K562 (cell line): ENCODE measurements around the gene DHPS.

Experiments
- ATF3 ChIP-seq, 2 experiments: fragments of 450-650 bp in 1 of 2; sonication (generic) in 1 of 2; formaldehyde crosslinking in 1 of 2; IDR thresholded peaks in 1 of 2; conservative IDR thresholded peaks in 1 of 2; 2 replicates each; pipeline versions ENCODE4 v1.6.1 to v1.8.1; 2016 to 2023; ENCODE audit warnings: mild to moderate bottlenecking in 2 of 2, moderate library complexity in 2 of 2, inconsistent platforms in 1 of 2, missing genetic modification reagents in 1 of 2
- CTCF ChIP-seq, 3 experiments: IDR thresholded peaks in 2 of 3; conservative IDR thresholded peaks in 1 of 3; 2 replicates each; pipeline ENCODE4 v1.5.1; 2011 to 2012; ENCODE audit warnings: low read length in 3 of 3, mild to moderate bottlenecking in 3 of 3, control low read depth in 2 of 3, improper control_type of control experiment in 1 of 3, inconsistent platforms in 1 of 3, low read depth in 1 of 3, mixed read lengths in 1 of 3, moderate library complexity in 1 of 3; ENCODE audit not compliant: insufficient read depth in 2 of 3
- DMBX1 ChIP-seq: fragments of 250-450 bp; sonication (Bioruptor Pico); IDR thresholded peaks from 2 replicates; pipeline ENCODE4 v1.8.0; 2022; ENCODE audit warnings: inconsistent platforms, mild to moderate bottlenecking, moderate library complexity, borderline replicate concordance
- E2F6 ChIP-seq, 2 experiments: IDR thresholded peaks; 2 replicates each; pipeline ENCODE4 v1.6.1; 2011; ENCODE audit warnings: borderline replicate concordance in 1 of 2, control low read depth in 1 of 2, low read depth in 1 of 2, low read length in 1 of 2, mild to moderate bottlenecking in 1 of 2, mixed read lengths in 1 of 2, moderate library complexity in 1 of 2; ENCODE audit not compliant: insufficient read depth in 1 of 2, insufficient read length in 1 of 2, poor library complexity in 1 of 2, severe bottlenecking in 1 of 2; ENCODE audit errors: extremely low read depth in 1 of 2
- EP300 ChIP-seq: IDR thresholded peaks from 2 replicates; pipeline ENCODE4 v1.6.1; 2012; ENCODE audit warnings: low read length, improper control_type of control experiment
- EZH2 ChIP-seq: IDR thresholded peaks from 2 replicates; pipeline ENCODE4 v1.6.1; 2012; ENCODE audit warnings: low read depth, mild to moderate bottlenecking, inconsistent platforms, low read length, borderline replicate concordance
- FOXK1 ChIP-seq: sonication (generic); formaldehyde crosslinking; IDR thresholded peaks from 2 replicates; pipeline ENCODE4 v1.8.0; 2022; ENCODE audit warnings: missing genetic modification reagents, mild to moderate bottlenecking, borderline replicate concordance
- GABPA ChIP-seq: fragments of 200-800 bp; sonication (Bioruptor generic); conservative IDR thresholded peaks from 2 replicates; pipeline ENCODE4 v1.6.1; 2016; ENCODE audit warnings: low read depth, missing genetic modification characterization, missing compliant biosample characterization
- HES1 ChIP-seq: fragments of 450-650 bp; IDR thresholded peaks from 2 replicates; pipeline ENCODE4 v1.6.1; 2016; ENCODE audit warnings: low read depth, mild to moderate bottlenecking, moderate library complexity
- MXI1 ChIP-seq: IDR thresholded peaks from 2 replicates; pipeline ENCODE4 v1.6.1; 2011; ENCODE audit warnings: low read depth, mild to moderate bottlenecking, improper control_type of control experiment, low read length
- NFIC ChIP-seq: fragments of 450-650 bp; IDR thresholded peaks from 2 replicates; pipeline ENCODE4 v1.6.1; 2017; ENCODE audit warnings: mild to moderate bottlenecking, inconsistent platforms
- POLR2A ChIP-seq: fragments of 450-650 bp; conservative IDR thresholded peaks from 2 replicates; pipeline ENCODE4 v1.6.1; 2016
- THRB ChIP-seq: fragments of 450-650 bp; formaldehyde crosslinking; conservative IDR thresholded peaks from 2 replicates; pipeline ENCODE4 v1.4.0; 2022; ENCODE audit warnings: mild to moderate bottlenecking, missing genetic modification characterization

- TF ChIP-seq CTCF (IDR thresholded peaks at IDR 0.05 in 2 of 3, conservative IDR thresholded peaks at IDR 0.05 in 1 of 3; ENCODE audit: insufficient read depth in 2 of 3, low read depth in 1 of 3, low read length in 3 of 3) (no peak), EZH2 (no peak), NFIC (no peak), E2F6 (IDR thresholded peaks at IDR 0.05; ENCODE audit: borderline replicate concordance in 1 of 2, extremely low read depth in 1 of 2, insufficient read depth in 1 of 2, insufficient read length in 1 of 2, low read depth in 1 of 2, low read length in 1 of 2, poor library complexity in 1 of 2, severe bottlenecking in 1 of 2) (no peak), MXI1 (no peak), EP300 (no peak), THRB (CRISPR knock-in tag) (no peak), DMBX1 (no peak), FOXK1 (CRISPR knock-in tag) (no peak), ATF3 (IDR thresholded peaks at IDR 0.05) (no peak), ATF3 (CRISPR knock-in tag; conservative IDR thresholded peaks at IDR 0.05) (no peak), POLR2A (no peak), GABPA (tag) (no peak), HES1 (no peak)
These were observed 49.7 kb upstream of the DHPS start for GRCh38 chr19:12731337-12731736.
